Colonic mucosa (tissue), 4 donors: ENCODE data around the gene KLHDC10. TPM values are rescaled to one million over a fixed set of nuclear protein-coding genes. Genes with fewer than 3 reads are reported as not detected.
"Not testable (repeated sequence)": the region's sequence is repeated elsewhere in the genome, so short reads cannot be mapped to it uniquely, and the experiment has no call there.

ENCODE experiments used
- DNase-seq: peaks from one replicate; pipeline ENCODE4 v3.0.0-alpha.2; 2020
- H3K27ac ChIP-seq: fragments of 200-600 bp; one replicate; pipeline ENCODE4 v1.8.0; 2021
- H3K27me3 ChIP-seq: fragments of 200-600 bp; one replicate; pipeline ENCODE4 v1.8.0; 2021
- H3K36me3 ChIP-seq: fragments of 200-600 bp; one replicate; pipeline ENCODE4 v1.8.0; 2021
- H3K4me1 ChIP-seq: fragments of 200-600 bp; one replicate; pipeline ENCODE4 v1.8.0; 2021; ENCODE audit warnings: mild to moderate bottlenecking
- H3K4me3 ChIP-seq: fragments of 200-600 bp; one replicate; pipeline ENCODE4 v1.8.0; 2021
- H3K9ac ChIP-seq, 2 donors: one replicate each; pipeline ENCODE4 v1.7.0; 2013; ENCODE audit warnings: control low read depth in 2 of 2, low read depth in 2 of 2, low read length in 2 of 2
- H3K9me3 ChIP-seq: fragments of 200-600 bp; one replicate; pipeline ENCODE4 v1.8.0; 2021
- CTCF ChIP-seq: fragments of 200-600 bp; IDR thresholded peaks from one replicate; pipeline ENCODE4 v1.8.0; 2022; ENCODE audit warnings: antibody characterized with exemption, mild to moderate bottlenecking
- intact Hi-C: fragments of 100-400 bp; cut with DNase I; formaldehyde crosslinking; loops from one replicate; pipeline ENCODE4 v1.14.1; 2022
- total RNA-seq, 2 donors: library from RNA; stranded (reverse); fragmentation: NEBNext Ultra II Directional in 1 of 2; extraction: Animal tissue kit (Norgen Biotek cat#: 25700) in 1 of 2; gene quantifications; one replicate each; pipeline ENCODE4 v1.2.1, GENCODE V29; 2021
- donor health status: healthy.
- donor health status: DM: no; HTN: no; CAD: no.
- donor health status: DM: no; HTN: no; CAD: no.

KLHDC10 gene
- total RNA-seq, 2 donors from 2014 or later: 29.1 to 36.3 TPM

GRCh38 chr7:130142654-130143333 is 72.5 kb downstream of the KLHDC10 start:
- DNase-seq: no peak
- Histone ChIP-seq H3K9ac (peak overlapping the region in 1 of 2 donors; percentile 80), H3K4me3 (no peak overlapping the region), H3K27me3 (no peaks in the 10 kb centered on the region), H3K4me1 (peaks cover 4% of the 10 kb centered on the region), H3K9me3 (no peaks in the 10 kb centered on the region), H3K36me3 (no peaks in the 10 kb centered on the region), H3K27ac (no peak overlapping the region)
- intact Hi-C loops: no loop called here
- TF ChIP-seq CTCF: no peak

GRCh38 chr7:130143334-130143732 is 73.0 kb downstream of the KLHDC10 start:
- H3K9me3 ChIP-seq: no peaks in the 10 kb centered on the region
- no peak overlapping the region for H3K27ac ChIP-seq
- intact Hi-C loops: no loop called here
- H3K27me3 ChIP-seq: no peaks in the 10 kb centered on the region
- H3K4me1 ChIP-seq: peaks cover 4% of the 10 kb centered on the region
- no peak overlapping the region for H3K4me3 ChIP-seq
- no peak for DNase-seq
- H3K9ac ChIP-seq: no peak overlapping the region
- no peaks in the 10 kb centered on the region for H3K36me3 ChIP-seq
- TF ChIP-seq CTCF: no peak

GRCh38 chr7:130143986-130144311 is 73.6 kb downstream of the KLHDC10 start:
- no peak for DNase-seq

GRCh38 chr7:130144312-130145171 is 74.2 kb downstream of the KLHDC10 start:
- Histone ChIP-seq H3K9ac (peak overlapping the region in 1 of 2 donors; percentile 23), H3K27me3 (no peaks in the 10 kb centered on the region), H3K9me3 (no peaks in the 10 kb centered on the region), H3K36me3 (no peaks in the 10 kb centered on the region), H3K4me3 (no peak overlapping the region), H3K27ac (peak overlapping the region; percentile 38), H3K4me1 (peaks cover 4% of the 10 kb centered on the region)
- DNase-seq: peak; percentile 62
- intact Hi-C loops: no loop called here
- TF ChIP-seq CTCF: no peak

More at GRCh38 chr7:130143986-130144311, 73.6 kb downstream of the KLHDC10 start:
- H3K4me1 ChIP-seq: peaks cover 4% of the 10 kb centered on the region
- intact Hi-C loops: no loop called here
- H3K27me3 ChIP-seq: no peaks in the 10 kb centered on the region
- H3K9ac ChIP-seq: no peak overlapping the region
- H3K36me3 ChIP-seq: no peaks in the 10 kb centered on the region
- H3K9me3 ChIP-seq: no peaks in the 10 kb centered on the region
- no peak overlapping the region for H3K4me3 ChIP-seq
- no peak overlapping the region for H3K27ac ChIP-seq
- TF ChIP-seq CTCF: no peak

GRCh38 chr7:130145424-130146100 is 75.2 kb downstream of the KLHDC10 start:
- peaks cover 4% of the 10 kb centered on the region for H3K4me1 ChIP-seq
- intact Hi-C loops: no loop called here
- no peaks in the 10 kb centered on the region for H3K9me3 ChIP-seq
- H3K27ac ChIP-seq: no peak overlapping the region
- no peak for DNase-seq
- TF ChIP-seq CTCF: no peak
- no peaks in the 10 kb centered on the region for H3K36me3 ChIP-seq
- no peak overlapping the region for H3K4me3 ChIP-seq
- no peaks in the 10 kb centered on the region for H3K27me3 ChIP-seq
- H3K9ac ChIP-seq: no peak overlapping the region

GRCh38 chr7:130146142-130146541 is 75.8 kb downstream of the KLHDC10 start:
- H3K27me3 ChIP-seq, intact Hi-C loops, DNase-seq, H3K9ac ChIP-seq, H3K36me3 ChIP-seq, H3K4me1 ChIP-seq, H3K27ac ChIP-seq, H3K4me3 ChIP-seq, H3K9me3 ChIP-seq: not testable (repeated sequence)
